ENCODE data around the gene VMP1.

Gene VMP1

GRCh38 chr17:59730268-59730834, 22.9 kb downstream of the VMP1 start:
- H3K27ac ChIP-seq (ENCODE audit: extremely low read depth, low read depth, low read length), result no peak overlapping the region
- peaks cover 12 to 13% of the 10 kb centered on the region in 2 experiments for H3K36me3 ChIP-seq (ENCODE audit: control insufficient read depth in 2 of 2, insufficient read depth in 1 of 2, low read length in 2 of 2)
- peaks cover 16% of the 10 kb centered on the region for H3K4me1 ChIP-seq (ENCODE audit: control insufficient read depth, insufficient read depth, low read length)
- H3K9me3 ChIP-seq (ENCODE audit: control insufficient read depth, insufficient read depth, low read depth, low read length), result no peaks in the 10 kb centered on the region
- H3K4me3 ChIP-seq (ENCODE audit: low read depth, low read length), result no peak overlapping the region
- ChIA-PET POLR2A (no interaction called here), CTCF (interaction anchor here (0.7 kb wide), 1 partner anchor 157 kb away, joined by 5 read pairs; no protein-coding TSS in a partner anchor)
- TF ChIP-seq PRDM4 (tag by site-specific recombination; IDR thresholded peaks at IDR 0.05) (no peak), ZNF121 (tag by site-specific recombination; IDR thresholded peaks at IDR 0.05) (0 out of 2 replicates have a peak, but pooled peaks have one; percentile 42)

- ChIA-PET CTCF (interaction anchor here (0.9 to 1.6 kb wide), 3 partner anchors 20 to 423 kb away, joined by 3 to 8 read pairs (median 4); no protein-coding TSS in a partner anchor), POLR2A (no interaction called here)
- H3K9me3 ChIP-seq (ENCODE audit: control insufficient read depth, insufficient read depth, low read depth, low read length), result no peaks in the 10 kb centered on the region
- no peak overlapping the region for H3K4me3 ChIP-seq (ENCODE audit: low read depth, low read length)
- peaks cover 13 to 26% of the 10 kb centered on the region in 2 experiments for H3K36me3 ChIP-seq (ENCODE audit: control insufficient read depth in 2 of 2, insufficient read depth in 1 of 2, low read length in 2 of 2)
- H3K4me1 ChIP-seq (ENCODE audit: control insufficient read depth, insufficient read depth, low read length), result peaks cover 6% of the 10 kb centered on the region; the same call in 1 of the 2 replicates
- TF ChIP-seq ZNF776 (tag by site-specific recombination; IDR thresholded peaks at IDR 0.05; ENCODE audit: borderline replicate concordance), result no peak
- no peak for TF ChIP-seq ZNF610 (tag by site-specific recombination; IDR thresholded peaks at IDR 0.05; ENCODE audit: borderline replicate concordance)
- no peak for TF ChIP-seq ZNF10 (tag by site-specific recombination; IDR thresholded peaks at IDR 0.05)
- TF ChIP-seq ZNF2 (tag by site-specific recombination; IDR thresholded peaks at IDR 0.05), result no peak
- TF ChIP-seq SCRT1 (tag by site-specific recombination; IDR thresholded peaks at IDR 0.05; ENCODE audit: borderline replicate concordance), result no peak
- no peak for TF ChIP-seq HIC1 (tag by site-specific recombination; IDR thresholded peaks at IDR 0.05)
- TF ChIP-seq IKZF3 (tag by site-specific recombination; IDR thresholded peaks at IDR 0.05), result no peak
- no peak for TF ChIP-seq GLI2 (tag by site-specific recombination; IDR thresholded peaks at IDR 0.05; ENCODE audit: borderline replicate concordance, low read depth)
- no peak for TF ChIP-seq ZNF558 (tag by site-specific recombination; IDR thresholded peaks at IDR 0.05)
- TF ChIP-seq MZF1 (tag by site-specific recombination; IDR thresholded peaks at IDR 0.05; ENCODE audit: borderline replicate concordance), result no peak
- TF ChIP-seq ZFP37 (tag by site-specific recombination; IDR thresholded peaks at IDR 0.05), result no peak
- TF ChIP-seq ZBTB11 (tag by site-specific recombination; conservative IDR thresholded peaks at IDR 0.05; ENCODE audit: low read depth), result no peak
- TF ChIP-seq ZBTB49 (tag by site-specific recombination; IDR thresholded peaks at IDR 0.05; ENCODE audit: low read depth), result no peak
- no peak for TF ChIP-seq OSR2 (tag by site-specific recombination; IDR thresholded peaks at IDR 0.05)
- no peak for TF ChIP-seq ZSCAN23 (tag by site-specific recombination; IDR thresholded peaks at IDR 0.05)
- TF ChIP-seq ZNF785 (tag by site-specific recombination; IDR thresholded peaks at IDR 0.05), result no peak
- no peak for TF ChIP-seq ZNF211 (tag by site-specific recombination; IDR thresholded peaks at IDR 0.05; ENCODE audit: low read depth)
- no peak overlapping the region for H3K27ac ChIP-seq (ENCODE audit: extremely low read depth, low read depth, low read length)
Observed at GRCh38 chr17:59733697-59734096, 26.2 kb downstream of the VMP1 start.
